ENCODE measurements around the gene CHRNA4.

The CHRNA4 gene

DNA sequence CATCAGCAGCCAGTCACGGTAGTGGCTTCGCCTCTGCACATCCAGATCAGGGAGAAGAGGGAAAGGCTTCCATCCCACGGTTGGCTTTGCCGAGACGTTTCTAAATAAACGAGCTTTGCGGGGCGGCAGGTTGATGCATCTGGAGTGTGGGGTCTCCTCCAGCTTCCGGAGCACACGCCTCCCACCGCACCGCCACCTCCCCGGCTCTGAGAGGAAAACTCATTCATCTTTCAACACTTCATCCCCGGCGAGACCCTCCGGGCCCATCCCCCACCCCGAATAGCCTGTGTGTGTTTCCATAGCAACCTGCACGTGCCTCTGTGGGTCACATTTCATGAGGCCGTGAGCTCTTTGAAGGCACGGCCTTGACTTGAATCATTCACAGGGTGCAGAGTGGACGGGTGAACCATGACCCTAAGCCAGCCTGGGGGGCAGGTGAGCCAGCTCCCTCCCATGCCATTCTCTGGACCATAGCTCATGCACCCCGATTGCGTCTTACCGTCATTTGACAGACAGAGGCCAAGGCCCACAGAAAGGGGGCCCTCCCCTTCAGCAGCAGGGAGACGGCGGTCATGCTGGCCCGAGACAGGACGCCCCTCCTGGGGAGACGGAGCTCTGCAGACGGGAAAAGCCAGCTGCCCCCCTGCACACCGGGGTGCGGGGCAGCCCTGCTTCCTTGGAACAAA, 16.2 kb upstream of the CHRNA4 start:
- DNase-seq (ENCODE audit: low spot score) = no peak

DNA sequence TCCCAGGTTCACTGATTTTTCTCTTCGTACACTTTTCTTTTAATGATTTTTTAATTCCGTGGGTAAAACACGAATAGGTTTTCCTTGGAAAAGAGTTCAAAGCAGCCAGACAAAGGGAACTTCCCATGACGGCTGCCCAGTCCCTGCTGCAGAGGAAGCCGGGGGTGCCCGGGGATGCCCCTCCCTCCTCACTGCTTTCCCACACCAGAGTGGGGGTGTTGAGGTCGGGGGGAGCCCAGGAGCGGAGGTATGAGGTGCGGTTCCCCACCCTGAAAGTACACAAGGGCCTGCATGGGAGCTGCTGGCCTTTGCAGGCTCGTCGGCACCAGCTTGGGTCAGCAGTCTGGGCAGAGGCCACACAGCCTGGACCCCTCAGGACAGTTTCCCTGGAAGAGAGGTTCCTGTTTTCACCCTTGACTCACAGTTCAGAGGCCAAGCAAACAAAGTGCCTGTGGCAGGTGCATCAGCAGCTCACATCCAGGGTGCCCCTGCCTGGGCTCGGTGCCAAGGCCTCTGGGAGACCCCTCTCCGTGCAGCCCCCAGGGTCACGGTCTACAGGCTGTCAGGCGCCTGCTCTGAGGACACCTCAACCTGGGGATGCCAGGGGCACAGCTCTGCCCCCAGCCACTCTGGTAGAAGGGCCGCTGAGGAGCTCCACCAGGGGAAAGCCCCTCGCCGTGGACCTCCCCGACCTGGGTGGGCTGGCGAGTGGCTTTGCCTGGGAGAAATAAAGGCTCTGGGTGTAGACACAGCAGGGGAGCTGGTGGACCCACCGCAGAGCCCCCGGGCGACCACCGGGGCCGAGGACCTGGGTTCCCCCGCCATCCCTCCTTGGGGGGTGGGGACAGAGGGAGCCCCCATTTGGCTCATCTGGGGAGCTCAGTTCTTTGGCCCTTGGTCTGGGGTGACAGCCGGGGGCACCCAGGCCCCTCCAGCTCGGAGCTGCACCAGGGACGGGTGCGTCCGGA, 15.4 kb upstream of the CHRNA4 start:
- DNase-seq (ENCODE audit: low spot score) = no peak

DNA sequence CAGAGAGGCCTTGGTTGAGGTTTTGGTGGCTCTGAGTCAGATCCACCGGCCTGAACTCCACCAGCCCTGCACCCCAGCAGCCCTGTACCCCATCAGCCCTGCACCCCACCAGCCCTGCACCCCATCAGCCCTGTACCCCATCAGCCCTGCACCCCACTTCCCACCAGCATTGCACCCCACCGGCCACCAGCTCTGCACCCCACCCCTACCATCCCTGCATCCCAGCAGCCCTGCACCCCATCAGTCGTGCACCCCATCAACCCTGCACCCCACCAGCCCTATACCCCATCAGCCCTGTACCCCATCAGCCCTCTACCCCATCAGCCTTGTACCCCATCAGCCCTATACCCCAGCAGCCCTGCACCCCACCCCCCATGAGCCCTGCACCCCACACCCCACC, 14.3 kb upstream of the CHRNA4 start:
- DNase-seq (ENCODE audit: low spot score) = no peak

DNA sequence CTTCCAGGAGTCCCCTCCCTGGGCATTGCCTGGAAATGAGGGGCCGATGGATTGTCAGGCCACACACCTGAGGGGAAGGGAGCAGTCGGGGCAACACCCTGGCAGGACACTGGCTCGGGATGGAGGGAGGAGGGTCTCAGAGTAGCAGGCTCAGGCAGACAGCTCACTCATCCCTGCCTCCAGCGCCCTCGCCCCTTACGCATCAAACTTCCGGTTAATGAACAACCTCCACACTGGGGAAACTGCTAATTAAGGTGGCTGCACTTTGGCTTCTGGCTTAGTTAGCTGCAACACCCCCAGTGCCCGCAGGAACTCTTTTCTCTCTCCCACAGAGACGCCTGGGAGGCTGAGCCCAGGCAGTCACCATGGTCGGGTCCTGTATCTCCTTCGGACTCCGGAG, 13.4 kb upstream of the CHRNA4 start:
- DNase-seq (ENCODE audit: low spot score) = no peak

DNA sequence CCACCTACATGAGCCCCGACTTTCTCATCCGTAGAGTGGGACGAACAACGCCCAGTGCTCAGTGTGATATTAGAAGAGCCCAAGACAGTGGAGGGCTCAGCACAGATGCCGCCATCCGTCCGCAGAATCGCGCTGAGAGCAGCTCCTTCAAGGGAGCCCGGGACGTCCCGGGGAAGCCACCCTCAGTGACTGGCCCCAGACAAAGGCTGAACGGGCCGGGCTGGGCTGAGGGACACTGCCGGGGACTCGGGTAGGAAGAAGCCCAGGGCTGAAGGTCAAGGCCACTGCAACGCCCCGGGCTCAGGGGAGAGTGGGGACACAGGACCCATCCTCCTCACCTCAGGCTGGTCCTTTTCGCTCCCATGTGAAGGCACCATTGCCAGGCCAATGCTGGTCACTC, 12.8 kb upstream of the CHRNA4 start:
- DNase-seq (ENCODE audit: low spot score) = no peak

DNA sequence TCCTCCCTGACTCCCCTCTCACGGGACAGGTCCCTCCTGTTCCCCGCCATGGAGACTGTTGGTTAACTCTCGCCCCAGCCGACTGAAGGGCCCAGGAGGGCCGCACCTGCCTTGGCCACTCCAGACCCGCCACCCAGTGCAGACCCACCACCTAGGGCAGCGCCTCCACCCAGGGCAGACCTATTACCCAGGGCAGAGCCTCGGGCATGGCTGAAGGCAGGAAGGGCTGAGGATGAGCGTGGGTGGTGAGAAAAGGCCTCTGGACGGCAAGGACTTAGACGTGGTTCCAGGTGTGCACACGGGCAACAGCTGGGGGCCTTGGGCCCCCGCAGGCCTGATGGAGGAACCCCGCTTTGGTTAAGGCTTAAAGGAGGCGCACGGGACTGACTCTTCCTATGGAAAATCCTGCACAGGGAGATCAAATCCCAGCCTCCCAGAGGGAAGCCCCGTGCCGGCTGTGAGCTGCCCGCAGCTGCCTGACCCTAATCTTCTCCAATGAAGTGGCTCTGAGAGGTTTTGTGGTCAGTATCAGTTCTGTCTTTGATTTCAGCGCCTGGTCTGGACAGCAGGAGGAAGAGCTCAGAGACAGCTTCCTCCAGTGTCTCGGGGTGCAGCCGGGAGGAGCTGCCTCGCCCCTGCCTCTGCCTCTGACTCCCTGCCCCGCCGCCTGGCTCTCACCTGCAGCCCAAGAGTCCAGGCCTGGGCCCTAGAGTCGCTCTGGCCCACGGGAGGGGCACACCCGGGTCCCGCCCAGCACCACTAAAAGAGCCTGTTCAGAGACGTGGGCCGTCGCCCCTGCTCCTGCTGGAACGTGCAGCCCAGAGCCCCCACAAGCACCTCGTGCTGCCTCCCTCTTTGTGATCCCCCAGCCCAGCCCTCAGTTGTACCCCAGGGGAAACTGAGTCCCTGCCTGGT, 12.1 kb upstream of the CHRNA4 start:
- no peak for DNase-seq (ENCODE audit: low spot score)

DNA sequence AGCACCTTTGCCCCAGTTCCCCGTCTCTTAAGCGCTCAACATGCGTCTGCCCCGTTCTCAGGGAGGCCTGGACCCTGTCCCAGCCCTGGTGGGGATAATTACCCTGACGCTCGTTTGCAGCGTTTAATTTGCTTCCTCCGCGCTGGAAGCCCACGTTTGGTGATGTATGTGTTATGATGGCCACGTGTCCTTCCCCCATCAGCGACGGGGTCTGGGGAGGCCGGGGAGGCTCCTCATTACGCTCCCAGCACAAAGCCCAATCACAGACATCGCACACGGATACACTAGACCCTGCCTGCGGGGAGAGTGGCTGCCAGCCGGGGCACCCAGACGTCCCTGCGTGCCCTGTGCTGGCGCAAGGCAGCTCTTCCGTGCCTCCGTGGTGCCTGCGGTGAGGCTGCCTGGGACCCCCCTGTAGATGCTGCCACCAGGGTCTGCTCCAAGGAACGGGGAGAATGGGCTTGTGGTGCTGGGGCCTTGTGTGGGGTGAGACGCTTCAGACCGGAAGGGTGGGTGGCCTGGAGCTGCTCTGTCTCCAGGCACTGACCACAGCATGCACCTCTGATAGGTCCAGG, 10.2 kb upstream of the CHRNA4 start:
- DNase-seq (ENCODE audit: low spot score) = no peak

DNA sequence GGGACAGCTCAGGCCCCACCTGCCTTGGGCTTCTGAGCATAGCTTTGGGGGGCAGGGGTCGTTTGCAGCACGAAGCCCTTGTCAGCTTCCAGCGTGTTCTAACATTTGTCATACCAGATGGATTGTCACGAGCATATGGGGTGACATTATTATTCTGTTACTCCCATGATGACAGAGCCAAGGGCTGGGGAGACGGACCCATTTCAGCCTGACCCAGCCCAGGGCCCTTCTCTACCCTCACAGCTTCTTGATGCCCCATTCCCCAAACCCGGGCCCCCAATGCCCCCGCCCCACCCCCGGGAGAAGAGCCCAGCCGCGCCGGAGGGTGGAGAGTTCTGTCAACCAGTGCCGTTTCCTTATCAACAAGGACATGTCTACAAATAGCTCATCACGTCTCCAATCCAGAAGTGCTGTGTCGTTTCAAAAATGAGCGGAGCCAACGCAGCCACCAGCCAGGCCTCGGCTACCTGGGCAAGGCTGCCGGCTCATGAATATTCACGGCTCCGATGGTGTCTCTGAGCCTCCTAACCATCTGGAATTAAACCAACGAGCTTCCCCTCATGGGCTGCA, 9.6 kb upstream of the CHRNA4 start:
- DNase-seq (ENCODE audit: low spot score) = no peak

DNA sequence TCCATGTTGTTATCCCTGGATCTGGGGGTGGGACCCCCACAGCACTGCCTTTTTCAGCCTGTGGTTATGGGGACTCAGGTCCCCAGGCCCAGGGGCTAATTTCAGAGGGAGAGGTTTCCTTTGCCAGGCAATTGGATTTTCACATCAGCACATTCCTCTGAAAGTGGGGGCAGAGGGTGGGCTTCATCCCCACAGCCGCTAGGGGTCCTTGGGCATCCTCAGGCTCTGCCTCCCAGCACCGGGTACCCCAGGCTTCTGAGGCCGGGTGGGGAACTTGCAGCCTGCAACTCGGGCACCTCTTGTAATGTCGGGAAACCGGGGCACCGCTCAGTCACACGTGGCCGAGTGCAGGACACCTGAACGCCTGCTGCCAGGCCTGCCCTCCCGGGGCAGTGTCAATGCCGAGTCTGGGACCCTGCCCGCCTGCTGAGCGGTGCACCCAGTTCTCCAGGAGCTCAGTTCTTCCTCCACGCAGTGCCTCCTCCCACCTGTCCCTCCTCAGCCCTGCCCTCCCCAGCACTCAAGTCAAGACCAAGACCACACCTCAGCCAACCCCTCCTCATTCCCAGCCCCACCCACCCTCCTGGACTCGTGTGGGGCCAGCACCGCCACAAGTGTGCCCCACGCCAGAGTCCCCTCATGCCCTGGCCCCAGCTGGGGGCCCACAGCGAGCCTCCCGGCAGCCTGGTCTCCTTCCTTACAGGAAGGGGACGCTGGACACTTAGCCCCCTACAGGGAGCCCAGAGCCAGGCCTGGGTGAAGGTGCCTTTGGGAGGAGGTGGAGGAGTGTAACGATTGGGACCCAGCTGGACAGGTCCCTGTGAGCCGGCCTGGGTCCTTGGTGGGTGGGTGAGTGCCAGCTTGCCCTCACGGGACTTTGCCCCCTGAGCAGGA, 8.8 kb upstream of the CHRNA4 start:
- no peak for DNase-seq (ENCODE audit: low spot score)

DNA sequence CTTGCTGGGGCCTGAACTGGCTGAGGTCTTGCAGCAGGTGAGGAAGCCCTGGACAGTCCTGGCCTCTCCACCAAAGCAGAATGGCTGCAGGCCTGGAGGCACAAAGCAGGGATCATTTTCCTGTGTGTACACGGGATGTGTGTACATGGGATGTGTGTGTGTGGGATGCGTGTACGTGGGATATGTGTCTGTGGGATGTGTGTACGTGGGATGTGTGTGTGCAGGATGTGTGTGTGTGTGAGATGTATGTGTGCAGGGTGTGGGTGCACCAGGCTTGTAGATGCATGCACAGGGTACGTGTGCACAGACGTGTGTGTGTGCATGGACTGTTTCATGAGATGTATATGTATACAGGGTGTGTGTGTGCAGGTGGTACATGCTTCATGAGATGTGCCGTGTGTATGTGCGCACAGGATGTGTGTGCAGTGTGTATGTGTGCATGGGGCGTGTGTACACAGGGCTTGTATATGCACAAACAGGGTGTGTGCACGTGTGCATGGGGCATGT, 7.9 kb upstream of the CHRNA4 start:
- DNase-seq (ENCODE audit: low spot score) = no peak

DNA sequence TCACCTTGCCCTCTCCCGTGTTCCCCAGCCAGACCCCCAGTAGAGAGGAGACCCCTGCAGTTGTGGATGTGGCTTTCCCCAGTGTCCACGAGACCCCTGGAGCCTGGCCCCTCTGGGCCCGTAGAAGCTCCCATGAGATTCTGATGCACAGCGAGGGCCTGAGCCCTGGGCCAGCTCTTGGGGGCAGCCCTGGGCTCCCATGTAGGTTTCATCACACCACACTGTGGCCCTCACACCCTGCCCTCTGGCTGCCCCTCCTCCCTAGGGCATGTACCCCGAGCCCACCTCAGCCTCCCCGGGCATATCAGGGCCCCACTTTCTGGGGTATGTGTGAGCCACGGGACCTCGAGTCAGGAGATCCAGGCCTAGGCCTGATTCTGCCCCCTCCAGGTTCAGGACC, 7.0 kb upstream of the CHRNA4 start:
- no peak for DNase-seq (ENCODE audit: low spot score)

DNA sequence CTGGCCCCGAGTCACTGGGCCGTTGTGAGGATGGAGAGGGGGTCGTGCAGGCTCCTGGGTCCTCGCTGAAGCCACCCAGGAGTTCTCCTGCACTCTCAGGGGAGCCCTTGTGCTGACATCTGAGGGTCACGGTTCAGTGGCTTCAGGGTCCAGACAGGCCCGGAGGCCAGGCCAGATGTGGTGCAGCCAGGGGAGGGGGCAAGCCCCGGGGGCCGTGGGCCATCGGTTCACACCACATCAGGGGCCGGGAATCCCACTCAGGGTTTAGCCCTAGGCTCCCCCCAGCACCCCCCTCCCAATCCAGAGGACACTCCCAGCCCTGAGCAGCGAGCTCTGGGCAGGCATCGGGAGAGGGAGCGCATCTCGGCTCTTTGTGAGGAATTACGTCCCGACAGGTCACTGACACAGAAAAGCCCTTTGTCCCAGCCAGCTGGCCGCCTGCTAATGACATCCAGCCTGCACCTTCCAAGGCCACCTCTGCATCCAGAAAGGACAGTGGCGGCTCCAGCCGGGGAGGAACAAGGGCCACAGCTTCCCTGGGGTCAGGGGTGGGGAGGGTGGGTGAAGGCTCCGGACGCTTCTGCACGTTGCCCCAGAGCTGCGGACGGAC, 6.4 kb upstream of the CHRNA4 start:
- no peak for DNase-seq (ENCODE audit: low spot score)

DNA sequence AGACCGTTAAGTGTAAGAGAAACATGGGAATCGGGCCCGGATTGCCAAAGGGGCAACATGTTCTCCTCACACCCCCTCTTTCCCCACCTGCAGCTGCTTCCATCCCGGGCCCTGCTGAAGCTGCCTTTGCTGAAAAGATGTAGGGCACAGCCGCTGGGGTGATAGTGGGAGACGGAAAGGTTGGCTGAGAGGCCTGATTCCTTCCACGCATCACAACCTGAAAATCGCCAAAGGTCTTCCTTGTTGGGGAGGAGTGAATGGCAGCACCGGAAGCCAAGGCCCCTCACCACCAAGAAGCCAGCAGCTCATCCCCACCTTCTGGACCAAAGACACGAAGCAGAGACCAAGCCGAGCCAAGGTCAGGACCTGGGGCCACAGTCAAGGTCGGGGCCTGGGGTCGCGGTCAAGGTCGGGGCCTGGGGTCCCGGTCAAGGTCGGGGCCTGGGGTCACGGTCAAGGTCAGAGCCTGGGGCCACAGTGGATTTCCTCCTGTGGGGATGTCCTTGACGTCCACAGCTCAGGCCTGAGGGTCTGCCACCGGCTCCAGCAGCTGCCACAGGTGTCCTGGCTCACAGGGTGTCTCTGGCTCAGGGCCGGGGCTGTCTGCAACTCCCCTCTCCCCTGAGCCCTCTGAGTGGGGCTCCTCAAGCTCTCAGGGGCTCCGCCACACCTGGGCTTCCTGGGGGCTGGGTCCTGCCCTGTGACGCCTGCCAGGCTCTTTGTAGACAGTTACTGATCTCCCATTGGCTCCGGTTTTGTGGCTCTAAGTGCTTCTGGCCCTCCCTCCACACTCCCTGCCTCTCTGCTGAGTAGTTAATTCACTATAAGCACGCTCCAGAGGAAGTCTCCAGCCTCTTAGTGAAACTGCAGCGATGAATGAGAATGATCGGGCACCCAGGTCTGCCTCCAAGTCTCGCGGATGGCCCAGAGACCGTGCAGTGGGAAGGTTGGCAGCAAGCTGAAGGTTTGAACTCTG, 5.5 kb upstream of the CHRNA4 start:
- no peak for DNase-seq (ENCODE audit: low spot score)

DNA sequence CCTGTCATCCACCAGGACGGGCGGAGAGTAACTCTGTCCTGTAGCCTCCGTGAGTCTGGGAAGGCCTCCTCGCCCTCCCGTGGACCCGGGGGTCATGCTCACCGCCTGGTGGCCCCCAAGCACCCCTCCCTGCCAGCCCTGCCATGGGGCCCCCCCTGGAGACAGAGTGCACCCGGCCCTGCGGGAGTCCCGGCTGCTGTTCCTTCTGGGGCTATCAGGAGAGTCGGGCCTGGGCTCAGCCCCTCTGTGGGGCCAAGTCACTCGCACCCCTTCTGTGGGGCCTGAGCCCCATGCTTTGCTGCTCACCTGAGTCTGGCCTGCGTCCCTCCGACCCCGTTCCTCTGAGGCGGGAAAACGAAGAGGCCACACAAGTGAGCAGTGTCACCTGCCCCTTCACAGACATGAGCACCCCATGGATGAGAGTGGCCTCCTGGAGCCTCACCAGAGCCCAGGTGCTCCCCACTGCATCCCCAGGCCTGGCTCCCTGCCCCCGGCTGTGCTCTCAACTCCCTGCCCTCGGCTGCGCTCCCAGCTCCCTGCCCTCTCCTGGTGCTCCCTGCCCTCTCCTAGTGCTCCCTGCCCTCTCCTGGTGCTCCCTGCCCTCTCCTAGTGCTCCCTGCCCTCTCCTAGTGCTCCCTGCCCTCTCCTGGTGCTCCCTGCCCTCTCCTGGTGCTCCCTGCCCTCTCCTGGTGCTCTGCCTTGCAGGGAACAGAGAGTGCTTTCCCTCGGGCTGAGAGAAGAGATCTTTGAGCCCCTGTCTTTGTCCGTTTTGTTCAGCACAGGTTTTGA, 4.6 kb upstream of the CHRNA4 start:
- DNase-seq (ENCODE audit: low spot score) = no peak

DNA sequence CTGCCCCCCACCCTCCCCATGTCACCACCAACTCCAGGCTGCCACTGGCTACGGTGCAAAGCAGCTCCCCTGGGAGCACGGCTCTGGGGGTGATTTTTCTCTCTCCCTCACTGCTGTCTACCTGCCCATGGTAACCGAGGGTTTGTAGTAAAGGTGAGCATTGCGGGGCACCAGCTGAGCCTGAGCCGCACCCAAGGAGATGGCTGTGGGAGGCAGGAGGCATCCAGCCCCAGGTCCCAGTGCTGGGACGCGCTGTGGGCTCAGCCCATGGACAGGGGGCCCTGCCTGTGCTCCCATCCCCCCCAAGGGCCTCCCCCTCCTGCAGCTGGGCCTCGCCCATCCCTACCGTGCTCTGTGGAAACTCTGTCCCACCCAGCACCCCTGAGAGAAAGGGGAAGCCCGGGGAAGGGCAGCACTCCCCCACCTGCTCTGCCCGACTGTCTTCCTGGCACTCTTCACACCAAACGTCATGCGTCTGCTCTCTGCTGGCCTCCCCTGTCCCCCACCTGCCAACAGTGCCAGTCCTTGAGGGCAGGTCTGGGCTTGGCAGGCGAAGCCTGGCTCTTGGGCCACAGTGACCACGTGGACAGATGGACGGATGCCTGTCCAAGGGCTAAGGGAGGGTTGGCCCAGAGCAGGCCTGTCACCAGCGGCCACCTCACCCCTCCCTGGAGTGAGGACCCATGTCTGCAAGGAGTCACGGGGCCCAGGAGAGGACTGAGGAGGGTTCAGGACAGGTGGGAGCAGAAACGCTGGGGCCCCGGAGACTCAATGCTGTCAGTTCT, 3.8 kb upstream of the CHRNA4 start:
- no peak for DNase-seq (ENCODE audit: low spot score)

DNA sequence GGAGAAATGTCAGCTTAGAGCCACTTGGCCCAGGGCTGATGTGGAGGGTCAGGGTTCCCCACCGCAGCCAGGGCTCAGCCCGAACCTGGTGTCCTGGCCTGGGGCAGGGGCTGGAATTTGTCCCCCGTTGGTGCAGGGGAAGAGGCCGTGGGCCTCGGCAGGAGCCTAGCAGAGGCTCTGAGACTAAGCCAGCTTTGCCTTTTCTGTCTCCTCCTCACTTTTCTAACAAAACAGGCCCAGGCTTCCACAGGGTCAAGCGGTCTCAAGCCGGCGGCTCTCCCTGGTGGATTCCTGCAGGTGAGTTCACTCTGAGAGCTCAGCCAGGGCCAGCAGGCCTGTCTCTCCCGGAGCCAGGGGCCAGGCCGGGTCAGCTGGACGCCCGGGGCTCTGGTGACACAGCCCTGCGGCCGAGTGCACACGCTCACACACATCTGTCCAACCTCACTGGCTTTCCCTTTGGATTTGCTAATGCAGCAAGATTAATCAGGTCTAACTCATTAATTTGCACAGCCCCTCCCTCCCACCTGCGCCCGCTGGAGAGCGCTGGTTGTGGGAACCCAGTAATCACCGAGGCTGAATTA, 2.9 kb upstream of the CHRNA4 start:
- no peak for DNase-seq (ENCODE audit: low spot score)

Measured in putamen (tissue), 1 donor.